Panc1 (cell line): Measurements from ENCODE around the gene PHF23. TPM values are rescaled to one million over a fixed set of nuclear protein-coding genes. Genes with fewer than 3 reads are reported as not detected.

Source experiments
- ATAC-seq: fragments of 200-7000 bp; cut with Tn5 transposase; 2 replicates; pipeline ENCODE4 v1.9.1; 2020; ENCODE audit warnings: mild to moderate bottlenecking, moderate library complexity
- BruUV-seq: library from RNA; stranded (reverse); fragments of 400-500 nt; replicated peaks from 2 replicates; lab custom pipeline; 2021; lab: Mats Ljungman, UMichigan
- CTCF ChIA-PET: fragments of 300-600 bp; sonication (Branson Sonifier 250); formaldehyde crosslinking; loops from one replicate; lab custom pipeline; 2022; ENCODE audit warnings: antibody characterized with exemption; lab: Charles Lee
- POLR2A ChIA-PET: fragments of 300-600 bp; sonication (Branson Sonifier 250); formaldehyde crosslinking; loops from one replicate; lab custom pipeline; 2022; ENCODE audit warnings: antibody characterized with exemption; lab: Charles Lee
- DNase-seq: peaks from one replicate; pipeline ENCODE4 v3.0.0-alpha.2; 2010; ENCODE audit warnings: low read depth, low spot score
- H3K27ac ChIP-seq: 2 replicates; pipeline ENCODE4 v1.5.1; 2011; ENCODE audit warnings: mild to moderate bottlenecking, low read length, inconsistent platforms
- H3K27me3 ChIP-seq: fragments of 200-500 bp; sonication (Bioruptor generic); 2 replicates; pipeline ENCODE4 v1.6.0; 2014; ENCODE audit warnings: low read length, inconsistent platforms; ENCODE audit not compliant: control insufficient read depth, insufficient read depth
- H3K36me3 ChIP-seq: fragments of 200-500 bp; sonication (Bioruptor generic); 2 replicates; pipeline ENCODE4 v1.5.1; 2014; ENCODE audit warnings: inconsistent platforms, mild to moderate bottlenecking, low read length, moderate library complexity; ENCODE audit not compliant: control insufficient read depth, insufficient read depth
- H3K4me1 ChIP-seq: 2 replicates; pipeline ENCODE4 v1.5.1; 2011; ENCODE audit warnings: inconsistent platforms, mild to moderate bottlenecking, low read length, moderate library complexity; ENCODE audit not compliant: control insufficient read depth, insufficient read depth
- H3K4me3 ChIP-seq, 2 experiments: 2 replicates each; pipeline ENCODE4 v1.5.1; 2011 to 2012; ENCODE audit warnings: low read depth in 2 of 2, low read length in 2 of 2, mild to moderate bottlenecking in 2 of 2, inconsistent platforms in 1 of 2, moderate library complexity in 1 of 2
- H3K9me3 ChIP-seq: fragments of 200-500 bp; sonication (Bioruptor generic); 2 replicates; pipeline ENCODE4 v1.5.1; 2014; ENCODE audit warnings: low read depth, mild to moderate bottlenecking, inconsistent platforms, low read length, moderate library complexity; ENCODE audit not compliant: control insufficient read depth, insufficient read depth
- POLR2AphosphoS5 ChIP-seq: IDR thresholded peaks from 2 replicates; pipeline ENCODE4 v1.6.1; 2012; ENCODE audit warnings: mild to moderate bottlenecking, low read depth, low read length, moderate library complexity
- REST ChIP-seq, 2 experiments: IDR thresholded peaks; 2 replicates each; pipeline ENCODE4 v1.6.1; 2011 to 2012; ENCODE audit warnings: low read depth in 2 of 2, control low read depth in 1 of 2, low read length in 1 of 2, mild to moderate bottlenecking in 1 of 2, moderate library complexity in 1 of 2; ENCODE audit not compliant: insufficient read depth in 1 of 2
- SIN3A ChIP-seq: IDR thresholded peaks from 2 replicates; pipeline ENCODE4 v1.6.1; 2012; ENCODE audit warnings: low read depth, mild to moderate bottlenecking, low read length, moderate library complexity, borderline replicate concordance; ENCODE audit not compliant: insufficient read depth
- TCF7L2 ChIP-seq: IDR thresholded peaks from 2 replicates; pipeline ENCODE4 v1.6.1; 2011; ENCODE audit warnings: mild to moderate bottlenecking, low read depth, low read length, inconsistent platforms
- in situ Hi-C: cut with HindIII; loops from 2 replicates; pipeline ENCODE4 v1.10.0; 2016; ENCODE audit warnings: low sequenced_read_pairs, low pct_unique_long_range_greater_than_20kb
- intact Hi-C: fragments of 100-400 bp; cut with micrococcal nuclease; formaldehyde crosslinking; loops from one replicate; pipeline ENCODE4 v1.10.0; 2022; ENCODE audit not compliant: unreplicated experiment
- total RNA-seq: library from RNA; stranded (reverse); gene quantifications from one replicate; pipeline ENCODE4 v1.2.1, GENCODE V29; 2021; ENCODE audit not compliant: unreplicated experiment
- TF ChIP-seq, protein P1 (sequence below): fragments of 450-650 bp; IDR thresholded peaks from 2 replicates; pipeline ENCODE4 v1.5.1; 2017; ENCODE audit warnings: mild to moderate bottlenecking

The PHF23 gene
- total RNA-seq, 1 experiment from 2014 or later = 69.3 TPM

DNA sequence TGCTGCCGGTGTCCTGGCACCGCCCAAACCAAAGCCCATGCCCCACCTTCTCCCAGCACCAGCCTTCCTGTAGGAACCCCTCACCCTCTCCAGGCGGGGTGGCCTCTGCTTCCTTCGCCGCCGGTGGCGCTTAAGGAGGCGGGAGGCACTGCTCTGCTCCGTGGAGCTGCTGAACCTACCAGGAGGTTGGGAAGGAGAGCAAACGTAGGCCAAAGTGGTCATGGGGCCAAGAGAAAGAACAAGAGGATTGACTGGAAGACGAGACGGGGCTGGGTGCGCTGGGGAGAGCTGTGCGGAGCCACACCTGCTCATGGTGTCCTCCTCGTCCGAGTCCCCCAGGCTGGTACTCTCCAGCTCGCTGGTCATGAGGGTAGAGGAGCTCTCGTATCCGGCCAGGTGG lies 9.8 kb downstream of the PHF23 start:
- no peak overlapping the region for H3K4me3 ChIP-seq
- H3K27me3 ChIP-seq = no peaks in the 10 kb centered on the region
- CTCF ChIA-PET = no interaction called here
- BruUV-seq = no TSS peak
- H3K27ac ChIP-seq = no peak overlapping the region
- H3K9me3 ChIP-seq = no peaks in the 10 kb centered on the region
- no peak for TF ChIP-seq REST (IDR thresholded peaks at IDR 0.05; ENCODE audit: insufficient read depth in 1 of 2, low read depth in 2 of 2, low read length in 1 of 2)
- TF ChIP-seq POLR2AphosphoS5 = no peak
- TF ChIP-seq SIN3A = no peak
- no peak for TF ChIP-seq TCF7L2
- TF ChIP-seq, protein P1, sequence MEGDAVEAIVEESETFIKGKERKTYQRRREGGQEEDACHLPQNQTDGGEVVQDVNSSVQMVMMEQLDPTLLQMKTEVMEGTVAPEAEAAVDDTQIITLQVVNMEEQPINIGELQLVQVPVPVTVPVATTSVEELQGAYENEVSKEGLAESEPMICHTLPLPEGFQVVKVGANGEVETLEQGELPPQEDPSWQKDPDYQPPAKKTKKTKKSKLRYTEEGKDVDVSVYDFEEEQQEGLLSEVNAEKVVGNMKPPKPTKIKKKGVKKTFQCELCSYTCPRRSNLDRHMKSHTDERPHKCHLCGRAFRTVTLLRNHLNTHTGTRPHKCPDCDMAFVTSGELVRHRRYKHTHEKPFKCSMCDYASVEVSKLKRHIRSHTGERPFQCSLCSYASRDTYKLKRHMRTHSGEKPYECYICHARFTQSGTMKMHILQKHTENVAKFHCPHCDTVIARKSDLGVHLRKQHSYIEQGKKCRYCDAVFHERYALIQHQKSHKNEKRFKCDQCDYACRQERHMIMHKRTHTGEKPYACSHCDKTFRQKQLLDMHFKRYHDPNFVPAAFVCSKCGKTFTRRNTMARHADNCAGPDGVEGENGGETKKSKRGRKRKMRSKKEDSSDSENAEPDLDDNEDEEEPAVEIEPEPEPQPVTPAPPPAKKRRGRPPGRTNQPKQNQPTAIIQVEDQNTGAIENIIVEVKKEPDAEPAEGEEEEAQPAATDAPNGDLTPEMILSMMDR = no peak
- intact Hi-C loops (no loop called here), in situ Hi-C loops (no loop called here)
- POLR2A ChIA-PET = no interaction called here
- peaks cover 26% of the 10 kb centered on the region for H3K4me1 ChIP-seq
- no peak for ATAC-seq
- no peak for DNase-seq
- H3K36me3 ChIP-seq = no peaks in the 10 kb centered on the region; the same call in 1 of the 2 replicates

DNA sequence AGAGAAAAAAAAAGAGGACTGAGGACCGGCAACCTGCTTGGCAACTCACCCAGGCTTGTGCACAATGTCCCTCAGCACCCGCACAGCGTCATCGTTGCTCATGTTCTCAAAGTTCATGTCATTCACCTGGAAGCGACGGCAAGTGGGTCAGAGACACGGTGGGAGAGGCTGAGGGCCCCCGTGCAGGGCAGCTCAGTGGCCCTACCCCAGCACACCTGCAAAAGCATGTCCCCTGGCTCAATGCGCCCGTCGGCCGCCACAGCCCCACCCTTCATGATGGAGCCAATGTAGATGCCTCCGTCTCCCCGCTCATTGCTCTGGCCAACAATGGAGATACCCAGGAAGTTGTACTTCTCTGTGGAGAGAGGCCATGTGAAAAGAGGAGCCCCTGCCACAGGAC lies 10.3 kb downstream of the PHF23 start:
- DNase-seq (no peak), ATAC-seq (no peak)
- H3K36me3 ChIP-seq = no peaks in the 10 kb centered on the region; the same call in 1 of the 2 replicates
- ChIA-PET POLR2A (no interaction called here), CTCF (no interaction called here)
- H3K4me3 ChIP-seq = no peak overlapping the region
- in situ Hi-C loops = no loop called here
- no peaks in the 10 kb centered on the region for H3K9me3 ChIP-seq
- intact Hi-C loops = no loop called here
- no TSS peak for BruUV-seq
- H3K27me3 ChIP-seq = no peaks in the 10 kb centered on the region
- no peak for TF ChIP-seq REST (IDR thresholded peaks at IDR 0.05; ENCODE audit: insufficient read depth in 1 of 2, low read depth in 2 of 2, low read length in 1 of 2)
- no peak for TF ChIP-seq SIN3A
- TF ChIP-seq, protein P1 = no peak
- no peak for TF ChIP-seq TCF7L2
- TF ChIP-seq POLR2AphosphoS5 = no peak
- no peak overlapping the region for H3K27ac ChIP-seq
- peaks cover 27% of the 10 kb centered on the region for H3K4me1 ChIP-seq
